Measurements from ENCODE around the gene TANGO6. TPM values are rescaled to one million over a fixed set of nuclear protein-coding genes. Genes with fewer than 3 reads are reported as not detected.

Gene TANGO6
- total RNA-seq (10 to 100 TPM; 39.4 to 41.3 TPM), polyA plus RNA-seq (ENCODE audit: insufficient read depth, low read depth, low replicate concordance) (23.1 TPM)
- long read RNA-seq, donor 1, partial matches to known transcripts, result 0 of 1 reads
- long read RNA-seq, donor 1, other reads (novel, unspliced or antisense), result 0 of 1 reads
- long read RNA-seq, donor 2, result 0 reads

GRCh38 chr16:68843482-68844210 is at the start of gene TANGO6:
TANGO6 (plus strand) TSS chr16:68843531; CDS start chr16:68843618, 87 bp downstream.
- 0% methylated on average over 16 to 54 of the region's 55 CpGs for WGBS, 2 donors
- Histone ChIP-seq H3K27ac (peak within 1 kb of the TSS; percentile 51 to 82), H3K4me3 (peak within 1 kb of the TSS; percentile 74 to 75), H3K36me3 (ENCODE audit: low read depth, missing control alignments) (no peaks in the 10 kb centered on the region), H3K4me1 (no peaks in the 10 kb centered on the region), H3K27me3 (no peaks in the 10 kb centered on the region), H3K9me3 (no peaks in the 10 kb centered on the region)
- peak; percentile 90 for DNase-seq
- intact Hi-C loops (cut with DNase I; ENCODE audit: low total_unique reads), result no loop called here
- no peak for TF ChIP-seq POLR2A (IDR thresholded peaks at IDR 0.05)
- TF ChIP-seq, protein P1, sequence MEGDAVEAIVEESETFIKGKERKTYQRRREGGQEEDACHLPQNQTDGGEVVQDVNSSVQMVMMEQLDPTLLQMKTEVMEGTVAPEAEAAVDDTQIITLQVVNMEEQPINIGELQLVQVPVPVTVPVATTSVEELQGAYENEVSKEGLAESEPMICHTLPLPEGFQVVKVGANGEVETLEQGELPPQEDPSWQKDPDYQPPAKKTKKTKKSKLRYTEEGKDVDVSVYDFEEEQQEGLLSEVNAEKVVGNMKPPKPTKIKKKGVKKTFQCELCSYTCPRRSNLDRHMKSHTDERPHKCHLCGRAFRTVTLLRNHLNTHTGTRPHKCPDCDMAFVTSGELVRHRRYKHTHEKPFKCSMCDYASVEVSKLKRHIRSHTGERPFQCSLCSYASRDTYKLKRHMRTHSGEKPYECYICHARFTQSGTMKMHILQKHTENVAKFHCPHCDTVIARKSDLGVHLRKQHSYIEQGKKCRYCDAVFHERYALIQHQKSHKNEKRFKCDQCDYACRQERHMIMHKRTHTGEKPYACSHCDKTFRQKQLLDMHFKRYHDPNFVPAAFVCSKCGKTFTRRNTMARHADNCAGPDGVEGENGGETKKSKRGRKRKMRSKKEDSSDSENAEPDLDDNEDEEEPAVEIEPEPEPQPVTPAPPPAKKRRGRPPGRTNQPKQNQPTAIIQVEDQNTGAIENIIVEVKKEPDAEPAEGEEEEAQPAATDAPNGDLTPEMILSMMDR (IDR thresholded peaks at IDR 0.05), result no peak

DNA sequence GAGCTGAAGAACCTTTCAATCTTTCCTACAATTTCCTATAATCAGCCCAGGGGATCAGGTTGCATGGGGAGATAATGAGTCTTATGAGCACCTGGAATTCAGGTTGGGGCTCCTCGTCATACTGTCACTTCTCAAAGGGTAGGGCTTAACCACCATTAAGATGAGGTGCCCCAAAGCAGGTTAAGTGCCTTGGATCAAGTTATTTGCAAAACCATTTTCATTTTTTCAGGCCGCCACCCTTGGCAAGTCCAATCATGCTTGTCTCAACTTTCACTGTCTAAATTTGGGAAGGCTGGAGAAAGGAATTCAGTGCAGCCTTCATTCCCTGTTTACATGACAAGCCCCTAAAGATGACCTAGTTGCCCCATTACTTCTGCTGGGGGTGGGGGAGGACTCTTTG is 44.9 kb upstream of the TANGO6 start:
- Histone ChIP-seq H3K9me3 (no peaks in the 10 kb centered on the region), H3K36me3 (ENCODE audit: low read depth, missing control alignments) (no peaks in the 10 kb centered on the region), H3K27ac (no peak overlapping the region), H3K4me3 (no peak overlapping the region), H3K27me3 (no peaks in the 10 kb centered on the region), H3K4me1 (no peaks in the 10 kb centered on the region)
- WGBS, 2 donors, result 97 to 98% methylated on average over 2 of the region's 2 CpGs
- TF ChIP-seq, protein P1 (IDR thresholded peaks at IDR 0.05), result no peak
- no peak for TF ChIP-seq POLR2A (IDR thresholded peaks at IDR 0.05)
- intact Hi-C loops (cut with DNase I; ENCODE audit: low total_unique reads), result loop anchor here (10.0 kb wide), 1 partner anchor 204 kb away; no protein-coding TSS in a partner anchor
- DNase-seq, result no peak

DNA sequence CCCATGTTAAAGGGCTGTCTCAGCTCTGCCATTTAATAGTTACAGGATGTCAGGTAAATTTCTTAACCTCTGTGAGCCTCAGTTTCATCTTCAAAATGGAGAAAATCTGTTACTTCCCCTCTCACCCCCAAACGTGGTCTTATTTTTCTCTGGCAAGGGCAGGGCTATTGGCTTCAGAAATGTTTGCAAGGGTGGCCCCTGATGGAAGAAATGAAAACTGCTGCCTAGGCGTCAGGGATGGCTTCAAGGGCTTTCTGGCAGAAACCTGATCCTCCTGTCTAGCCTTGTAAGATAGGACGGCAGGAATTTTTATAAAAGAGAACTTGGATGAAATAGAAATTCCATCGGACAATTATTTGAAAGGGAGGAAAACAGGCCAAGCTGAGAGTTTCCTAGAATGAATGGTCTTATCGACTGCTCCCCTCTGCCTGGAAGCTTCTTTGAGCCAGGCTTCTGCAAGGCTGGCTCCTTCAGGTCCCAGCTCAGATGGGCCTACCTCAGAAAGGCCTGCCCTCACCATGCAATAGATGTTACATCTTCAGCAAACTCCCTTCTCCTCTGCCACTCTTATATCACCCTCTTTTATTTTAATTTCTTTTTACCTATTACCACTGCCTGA is 43.0 kb upstream of the TANGO6 start:
- intact Hi-C loops (cut with DNase I; ENCODE audit: low total_unique reads), result no loop called here
- no peaks in the 10 kb centered on the region for H3K4me1 ChIP-seq
- no peaks in the 10 kb centered on the region for H3K27me3 ChIP-seq
- no peaks in the 10 kb centered on the region for H3K9me3 ChIP-seq
- no peak for TF ChIP-seq POLR2A (IDR thresholded peaks at IDR 0.05)
- TF ChIP-seq, protein P1 (IDR thresholded peaks at IDR 0.05), result peak; percentile 26 to 59 (median 54)
- H3K27ac ChIP-seq, result no peak overlapping the region
- no peak overlapping the region for H3K4me3 ChIP-seq
- 26 to 41% methylated on average over 5 of the region's 5 CpGs for WGBS, 2 donors
- peak; percentile 60 for DNase-seq
- H3K36me3 ChIP-seq (ENCODE audit: low read depth, missing control alignments), result no peaks in the 10 kb centered on the region

DNA sequence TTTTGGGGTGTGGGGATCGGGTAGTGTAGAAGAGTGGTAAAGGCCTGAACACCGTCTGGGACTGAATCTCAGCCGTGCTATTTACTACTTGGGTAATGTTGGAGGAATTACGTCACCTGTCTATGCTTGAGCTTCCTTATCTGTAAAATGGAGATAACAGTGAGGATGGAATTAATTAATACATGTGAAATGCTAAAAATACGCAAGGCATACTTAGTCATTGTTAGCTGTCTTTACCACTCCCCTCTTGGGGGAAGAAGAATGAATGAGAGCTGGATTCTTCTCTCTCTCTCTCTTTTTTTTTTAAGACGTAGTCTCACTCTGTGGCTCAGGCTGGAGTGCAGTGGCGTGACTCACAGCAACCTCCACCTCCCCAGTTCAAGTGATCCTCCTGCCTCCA is 41.1 kb upstream of the TANGO6 start:
- intact Hi-C loops (cut with DNase I; ENCODE audit: low total_unique reads), result no loop called here
- Histone ChIP-seq H3K36me3 (ENCODE audit: low read depth, missing control alignments) (no peaks in the 10 kb centered on the region), H3K9me3 (no peaks in the 10 kb centered on the region), H3K4me3 (no peak overlapping the region), H3K4me1 (no peaks in the 10 kb centered on the region), H3K27me3 (no peaks in the 10 kb centered on the region), H3K27ac (no peak overlapping the region)
- no peak for TF ChIP-seq POLR2A (IDR thresholded peaks at IDR 0.05)
- TF ChIP-seq, protein P1 (IDR thresholded peaks at IDR 0.05), result no peak
- DNase-seq, result no peak
- 90 to 95% methylated on average over 7 of the region's 7 CpGs for WGBS, 2 donors
